HEK293T (cell line): ENCODE data around the gene ZNF574.

Experiments used
- CTCF ChIA-PET: fragments of 350-600 bp; formaldehyde crosslinking; extraction: SDS; loops from one replicate; lab custom pipeline; 2021; ENCODE audit warnings: antibody characterized with exemption, inconsistent platforms; lab: Yijun Ruan, JAX
- POLR2A ChIA-PET: fragments of 350-600 bp; formaldehyde crosslinking; extraction: SDS; loops from one replicate; lab custom pipeline; 2020; ENCODE audit warnings: antibody characterized with exemption, inconsistent platforms; lab: Yijun Ruan, JAX
- DNase-seq: peaks from one replicate; pipeline ENCODE4 v3.0.0; 2012; ENCODE audit warnings: mixed read lengths; ENCODE audit errors: extremely low spot score
- ARNT ChIP-seq: fragments of 450-650 bp; IDR thresholded peaks from 2 replicates; pipeline ENCODE4 v1.6.1; 2017; ENCODE audit warnings: mild to moderate bottlenecking
- BHLHE40 ChIP-seq: fragments of 450-650 bp; IDR thresholded peaks from 2 replicates; pipeline ENCODE4 v1.6.1; 2016; ENCODE audit warnings: mild to moderate bottlenecking, moderate library complexity, borderline replicate concordance
- CTBP1 ChIP-seq: fragments of 450-650 bp; IDR thresholded peaks from 2 replicates; pipeline ENCODE4 v1.6.1; 2016; ENCODE audit warnings: borderline replicate concordance
- ELF4 ChIP-seq: fragments of 450-650 bp; IDR thresholded peaks from 2 replicates; pipeline ENCODE4 v1.6.1; 2017; ENCODE audit warnings: antibody characterized with exemption
- FOXA1 ChIP-seq: fragments of 450-650 bp; IDR thresholded peaks from 2 replicates; pipeline ENCODE4 v1.6.1; 2016; ENCODE audit warnings: mild to moderate bottlenecking
- FOXK2 ChIP-seq: fragments of 450-650 bp; IDR thresholded peaks from 2 replicates; pipeline ENCODE4 v1.6.1; 2016; ENCODE audit warnings: mild to moderate bottlenecking
- FOXM1 ChIP-seq: fragments of 450-650 bp; IDR thresholded peaks from 2 replicates; pipeline ENCODE4 v1.6.1; 2017; ENCODE audit warnings: mild to moderate bottlenecking, borderline replicate concordance
- HDGF ChIP-seq: fragments of 450-650 bp; IDR thresholded peaks from 2 replicates; pipeline ENCODE4 v1.6.1; 2017; ENCODE audit warnings: antibody characterized with exemption, borderline replicate concordance
- L3MBTL2 ChIP-seq: fragments of 450-650 bp; conservative IDR thresholded peaks from 2 replicates; pipeline ENCODE4 v1.6.1; 2016; ENCODE audit warnings: mild to moderate bottlenecking
- LEF1 ChIP-seq: fragments of 450-650 bp; IDR thresholded peaks from 2 replicates; pipeline ENCODE4 v1.6.1; 2017; ENCODE audit warnings: mild to moderate bottlenecking, borderline replicate concordance
- NFRKB ChIP-seq: fragments of 450-650 bp; IDR thresholded peaks from 2 replicates; pipeline ENCODE4 v1.6.1; 2016; ENCODE audit warnings: mild to moderate bottlenecking, moderate library complexity
- PKNOX1 ChIP-seq: fragments of 450-650 bp; IDR thresholded peaks from 2 replicates; pipeline ENCODE4 v1.6.1; 2016
- SP1 ChIP-seq: fragments of 450-650 bp; IDR thresholded peaks from 2 replicates; pipeline ENCODE4 v1.6.1; 2017
- SUZ12 ChIP-seq: fragments of 450-650 bp; IDR thresholded peaks from 2 replicates; pipeline ENCODE4 v1.6.1; 2016; ENCODE audit warnings: mild to moderate bottlenecking
- TARDBP ChIP-seq: fragments of 450-650 bp; IDR thresholded peaks from 2 replicates; pipeline ENCODE4 v1.6.1; 2016
- ZNF384 ChIP-seq: fragments of 450-650 bp; IDR thresholded peaks from 2 replicates; pipeline ENCODE4 v1.6.1; 2016

Gene ZNF574

GRCh38 chr19:42093926-42094325, 18.0 kb downstream of the ZNF574 start:
- no peak for DNase-seq
- POLR2A ChIA-PET = interaction anchor here (1.0 kb wide), 1 partner anchor 17 kb away, joined by 3 read pairs; no protein-coding TSS in a partner anchor
- CTCF ChIA-PET = interaction anchor here (1.1 to 1.5 kb wide), 2 partner anchors 12 to 20 kb away, joined by 3 read pairs; no protein-coding TSS in a partner anchor
- TF ChIP-seq NFRKB = no peak
- no peak for TF ChIP-seq TARDBP
- TF ChIP-seq ZNF384 = no peak
- no peak for TF ChIP-seq SUZ12
- no peak for TF ChIP-seq FOXA1
- no peak for TF ChIP-seq HDGF
- no peak for TF ChIP-seq L3MBTL2
- no peak for TF ChIP-seq ARNT
- no peak for TF ChIP-seq ELF4
- no peak for TF ChIP-seq BHLHE40
- no peak for TF ChIP-seq FOXM1
- TF ChIP-seq FOXK2 = no peak
- no peak for TF ChIP-seq SP1
- TF ChIP-seq LEF1 = no peak
- no peak for TF ChIP-seq PKNOX1
- TF ChIP-seq CTBP1 = no peak

DNA sequence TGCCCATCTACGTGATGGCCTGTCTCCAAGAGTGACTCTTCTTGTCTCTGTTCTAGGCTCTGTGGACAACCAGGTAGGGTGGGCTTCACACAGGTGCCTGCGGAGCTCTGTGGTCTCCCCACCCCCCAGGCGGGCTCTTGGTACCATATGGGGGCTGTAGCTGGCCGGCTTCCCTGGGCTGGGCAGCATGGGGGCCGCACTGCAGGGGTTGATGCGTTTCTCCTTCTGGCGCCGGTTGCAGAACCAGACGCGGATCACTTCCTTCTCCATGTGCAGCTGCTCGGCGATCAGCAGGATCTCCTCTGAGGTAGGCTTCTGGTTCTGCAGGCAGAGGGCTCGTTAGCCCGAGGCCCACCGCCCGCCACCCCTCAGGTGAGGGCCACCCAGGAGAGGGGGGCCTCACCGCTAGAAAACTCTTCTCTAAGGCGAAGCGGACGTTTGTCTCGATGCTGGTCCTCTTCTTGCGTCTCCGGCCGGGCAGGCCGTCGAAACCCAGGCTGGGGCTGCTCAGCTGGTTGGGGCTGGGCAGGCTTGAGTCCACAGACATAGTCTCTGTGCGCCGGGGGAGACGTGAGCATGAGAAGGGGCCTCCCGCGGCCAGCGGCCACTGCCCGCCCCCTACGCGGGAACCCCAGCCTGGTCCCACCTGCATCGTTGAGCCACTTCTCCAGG, 19.3 kb downstream of the ZNF574 start:
- DNase-seq = no peak
- ChIA-PET CTCF (no interaction called here), POLR2A (no interaction called here)
- no peak for TF ChIP-seq FOXK2
- no peak for TF ChIP-seq SP1
- no peak for TF ChIP-seq CTBP1
- no peak for TF ChIP-seq ELF4
- TF ChIP-seq LEF1 = no peak
- TF ChIP-seq L3MBTL2 = no peak
- no peak for TF ChIP-seq NFRKB
- no peak for TF ChIP-seq ZNF384

GRCh38 chr19:42095814-42096230, 19.9 kb downstream of the ZNF574 start:
- CTCF ChIA-PET = no interaction called here
- POLR2A ChIA-PET = no interaction called here
- no peak for DNase-seq
- TF ChIP-seq PKNOX1 (no peak), BHLHE40 (no peak), L3MBTL2 (no peak), TARDBP (no peak), ARNT (no peak), FOXM1 (no peak), CTBP1 (no peak), HDGF (no peak), ZNF384 (no peak), SUZ12 (no peak), ELF4 (no peak), SP1 (no peak), NFRKB (no peak)

DNA sequence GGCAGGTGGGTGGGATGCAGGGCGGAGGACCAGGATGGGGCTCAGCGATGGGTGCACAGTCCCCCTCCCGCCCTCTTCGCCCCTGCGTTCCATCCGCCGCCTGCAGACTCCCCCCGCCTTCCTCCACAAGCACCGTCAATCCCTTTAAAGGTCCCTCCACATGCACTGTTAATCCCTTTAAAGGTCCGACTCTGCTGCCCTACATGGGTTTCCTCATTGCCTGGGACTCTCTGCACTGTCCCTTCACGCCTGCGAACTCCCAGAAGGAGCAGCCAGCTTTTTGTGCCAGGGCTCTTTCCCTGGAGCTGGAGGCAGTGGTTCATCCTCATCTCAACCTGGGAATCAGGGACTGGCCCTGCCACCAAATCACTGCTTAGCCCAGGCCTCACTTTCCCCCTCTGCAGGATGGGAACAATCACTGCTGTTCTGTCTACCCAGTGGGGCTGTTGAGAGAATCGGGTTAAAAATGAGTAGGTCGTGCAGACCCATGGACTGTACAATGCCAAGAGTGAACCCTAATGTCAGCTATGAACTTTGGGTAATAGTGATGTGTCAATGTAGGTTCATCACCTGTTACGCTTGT, 20.4 kb downstream of the ZNF574 start:
- ChIA-PET POLR2A (no interaction called here), CTCF (interaction anchor here (0.5 kb wide), 1 partner anchor 19 kb away, joined by 3 read pairs; no protein-coding TSS in a partner anchor)
- DNase-seq = no peak
- TF ChIP-seq FOXM1 (no peak), PKNOX1 (no peak), BHLHE40 (no peak), NFRKB (no peak), CTBP1 (no peak), FOXK2 (no peak), HDGF (no peak), SP1 (no peak), LEF1 (no peak), ZNF384 (no peak), ELF4 (no peak), SUZ12 (no peak)

DNA sequence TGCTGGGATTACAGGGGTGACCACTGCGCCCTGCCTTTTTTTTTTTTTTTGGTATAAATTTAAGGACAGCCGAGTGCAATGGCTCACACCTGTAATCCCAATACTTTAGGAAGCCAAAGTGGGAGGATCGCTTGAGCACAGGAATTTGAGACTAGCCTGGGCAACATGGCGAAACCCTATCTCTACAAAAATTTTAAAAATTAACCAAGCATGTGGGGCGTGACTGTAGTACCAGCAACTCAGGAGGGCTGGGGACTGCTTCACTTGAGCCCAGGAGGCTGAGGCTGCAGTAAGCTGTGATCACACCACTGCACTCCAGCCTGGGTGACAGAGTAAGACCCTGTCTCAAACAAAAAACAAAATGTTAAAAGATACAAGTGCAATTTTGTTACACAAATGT, 21.5 kb downstream of the ZNF574 start:
- ChIA-PET POLR2A (no interaction called here), CTCF (no interaction called here)
- TF ChIP-seq HDGF (no peak), TARDBP (no peak), ZNF384 (no peak), NFRKB (no peak), SUZ12 (no peak), FOXM1 (no peak), CTBP1 (no peak), L3MBTL2 (no peak), PKNOX1 (no peak)
- DNase-seq = no peak
